Pancreas (tissue), 10 donors: ENCODE measurements around the gene TMEM147. TPM values are rescaled to one million over a fixed set of nuclear protein-coding genes. Genes with fewer than 3 reads are reported as not detected.

Experiments
- ATAC-seq, 4 donors: fragments of 200-7000 bp; cut with Tn5 transposase; one replicate each; pipeline versions ENCODE4 v1.8.0 to v1.9.1; 2020; ENCODE audit warnings: mild to moderate bottlenecking in 4 of 4, moderate library complexity in 4 of 4
- DNase-seq, 6 donors: peaks; one replicate each; pipeline ENCODE4 v3.0.0-alpha.2; 2020
- FAIRE-seq: peaks from 2 replicates; lab custom pipeline; 2012; peaks lifted over from hg19 to GRCh38; lab: Jason Lieb, UNC
- H3K27ac ChIP-seq, 4 donors: fragments of 200-600 bp; sonication (generic); 1 replicate in 3 of 4; 2 replicates in 1 of 4; pipeline versions ENCODE4 v1.5.0 to v1.8.0; 2020
- H3K27me3 ChIP-seq, 4 donors: fragments of 200-600 bp; one replicate each; pipeline ENCODE4 v1.8.0; 2021
- H3K36me3 ChIP-seq, 3 donors: fragments of 200-600 bp; sonication (generic) in 1 of 3; one replicate each; pipeline versions ENCODE4 v1.5.0 to v1.8.0; 2020 to 2021
- H3K4me1 ChIP-seq, 3 donors: fragments of 200-600 bp; one replicate each; pipeline ENCODE4 v1.8.0; 2021
- H3K4me3 ChIP-seq, 4 donors: fragments of 200-600 bp; sonication (generic) in 2 of 4; one replicate each; pipeline versions ENCODE4 v1.5.0 to v1.8.0; 2020 to 2021
- H3K9me3 ChIP-seq, 4 donors: fragments of 200-600 bp; one replicate each; pipeline ENCODE4 v1.8.0; 2021
- CTCF ChIP-seq, 4 donors: fragments of 200-600 bp; sonication (generic) in 3 of 4; IDR thresholded peaks; one replicate each; pipeline versions ENCODE4 v1.5.0 to v1.8.0; 2021; ENCODE audit warnings: antibody characterized with exemption in 4 of 4
- WGBS, 2 donors: extraction: QIAGEN DNeasy Blood & Tissue Kit; methylation state at CpG; one replicate each; pipeline ENCODE4 v1.1.7; 2013; 5-methylcytosine and 5-hydroxymethylcytosine counted together
- intact Hi-C, 3 donors: fragments of 100-400 bp; cut with DNase I; formaldehyde crosslinking; loops; one replicate each; pipeline versions ENCODE4 v1.11.1 to v1.14.2; 2022
- polyA plus RNA-seq, 2 donors: library from polyadenylated mRNA; stranded (reverse); fragments of 200-250 nt; gene quantifications; one replicate each; pipeline ENCODE4 v1.2.3, GENCODE V29; 2013
- total RNA-seq, 6 donors: library from RNA; stranded (reverse); fragmentation: NEBNext Ultra II Directional in 4 of 6; extraction: Animal tissue kit (Norgen Biotek cat#: 25700) in 4 of 6; gene quantifications; one replicate each; pipeline versions ENCODE4 v1.2.1 to v1.2.4, GENCODE V29; 2021 to 2023
- donor health status: healthy with polysubstance abuse.
- donor health status: DM: no; HTN: no; CAD: no; lungs with moderate emphysema.
- donor health status: DM: no; HTN: no; CAD: no.
- donor health status: control.
- donor health status: control.
- donor health status: Bipolar disorder and iron deficiency.
- donor health status: DM: yes; HTN: yes; CAD: no.
- donor health status: DM: no; HTN: no; CAD: no.
- donor health status: DM: no; HTN: no; CAD: no.
- donor health status: DM: yes; HTN: yes; CAD: no.

The TMEM147 gene
- total and polyA plus RNA-seq, 8 donors = 44.3 to 91.1 (median 56.5) TPM

GRCh38 chr19:35553385-35554000 lies 8.1 kb downstream of the TMEM147 start:
- WGBS, 2 donors = 70% methylated on average over 10 to 14 of the region's 14 CpGs
- Histone ChIP-seq H3K4me1 (peaks cover 0 to 8% (median 0%) of the 10 kb centered on the region in 3 donors), H3K27ac (no peak overlapping the region), H3K27me3 (no peaks in the 10 kb centered on the region), H3K4me3 (no peak overlapping the region), H3K36me3 (no peaks in the 10 kb centered on the region), H3K9me3 (no peaks in the 10 kb centered on the region)
- TF ChIP-seq CTCF (IDR thresholded peaks at IDR 0.05) = no peak
- FAIRE-seq (no peak), DNase-seq (no peak), ATAC-seq (no peak)
- intact Hi-C loops = no loop called here

- peaks cover 0 to 9% (median 0%) of the 10 kb centered on the region in 3 donors for H3K4me1 ChIP-seq
- H3K27ac ChIP-seq = no peak overlapping the region
- no peaks in the 10 kb centered on the region for H3K36me3 ChIP-seq
- no peak overlapping the region for H3K4me3 ChIP-seq
- WGBS, 2 donors = 69 to 71% methylated on average over 5 of the region's 5 CpGs
- TF ChIP-seq CTCF (IDR thresholded peaks at IDR 0.05) = no peak
- FAIRE-seq (no peak), ATAC-seq (no peak), DNase-seq (no peak)
- H3K9me3 ChIP-seq = no peaks in the 10 kb centered on the region
- H3K27me3 ChIP-seq = no peaks in the 10 kb centered on the region
- intact Hi-C loops = no loop called here
Measured at GRCh38 chr19:35554076-35554475, 8.7 kb downstream of the TMEM147 start.

- FAIRE-seq = no peak
- no peak overlapping the region for H3K4me3 ChIP-seq
- ATAC-seq = no peak
Measured at GRCh38 chr19:35555301-35556005, 10.0 kb downstream of the TMEM147 start.

GRCh38 chr19:35556025-35556590 lies 10.7 kb downstream of the TMEM147 start:
- no peak for DNase-seq
- Histone ChIP-seq H3K27ac (no peak overlapping the region), H3K4me1 (peaks cover 0 to 6% (median 0%) of the 10 kb centered on the region in 3 donors), H3K4me3 (no peak overlapping the region), H3K9me3 (no peaks in the 10 kb centered on the region), H3K36me3 (no peaks in the 10 kb centered on the region), H3K27me3 (no peaks in the 10 kb centered on the region)
- intact Hi-C loops = no loop called here
- WGBS, 2 donors = 88 to 91% methylated on average over 9 of the region's 9 CpGs
- ATAC-seq = no peak
- TF ChIP-seq CTCF (IDR thresholded peaks at IDR 0.05) = no peak
- no peak for FAIRE-seq

More at GRCh38 chr19:35555301-35556005, 10.0 kb downstream of the TMEM147 start:
- Histone ChIP-seq H3K36me3 (no peaks in the 10 kb centered on the region), H3K27me3 (no peaks in the 10 kb centered on the region), H3K9me3 (no peaks in the 10 kb centered on the region), H3K4me1 (peaks cover 0 to 6% (median 0%) of the 10 kb centered on the region in 3 donors), H3K27ac (no peak overlapping the region)
- WGBS, 2 donors = 75 to 78% methylated on average over 30 of the region's 30 CpGs
- no peak for TF ChIP-seq CTCF (IDR thresholded peaks at IDR 0.05)
- peak in 1 of 6 donors; percentile 47 for DNase-seq
- intact Hi-C loops = no loop called here
